Trophoblast cell (in vitro differentiated cells and primary cell): ENCODE data around the gene ZBTB21.

Source experiments
- DNase-seq, 2 donors: peaks; one replicate each; pipeline ENCODE4 v3.0.0-alpha.2; 2016
- H2AFZ ChIP-seq: 2 replicates; pipeline ENCODE4 v1.6.1; 2013; ENCODE audit warnings: low read length, moderate library complexity, mild to moderate bottlenecking; ENCODE audit not compliant: insufficient read depth, poor library complexity
- H2AK5ac ChIP-seq: 2 replicates; pipeline ENCODE4 v1.6.1; 2013; ENCODE audit warnings: mild to moderate bottlenecking, low read length
- H2BK120ac ChIP-seq: 2 replicates; pipeline ENCODE4 v1.6.1; 2013; ENCODE audit warnings: low read length, mild to moderate bottlenecking, moderate library complexity; ENCODE audit not compliant: insufficient read depth, poor library complexity
- H2BK12ac ChIP-seq: 2 replicates; pipeline ENCODE4 v1.6.1; 2013; ENCODE audit warnings: mild to moderate bottlenecking, low read length, moderate library complexity
- H2BK5ac ChIP-seq: 2 replicates; pipeline ENCODE4 v1.6.1; 2013; ENCODE audit warnings: low read length, low read depth, moderate library complexity, mild to moderate bottlenecking; ENCODE audit not compliant: poor library complexity
- H3K14ac ChIP-seq: 2 replicates; pipeline ENCODE4 v1.6.1; 2013; ENCODE audit warnings: mild to moderate bottlenecking, low read length
- H3K18ac ChIP-seq: 2 replicates; pipeline ENCODE4 v1.6.1; 2013; ENCODE audit warnings: mild to moderate bottlenecking, low read length
- H3K23ac ChIP-seq: 2 replicates; pipeline ENCODE4 v1.6.1; 2013; ENCODE audit warnings: low read length
- H3K27ac ChIP-seq: 2 replicates; pipeline ENCODE4 v1.5.1; 2013; ENCODE audit warnings: low read depth, mild to moderate bottlenecking, inconsistent platforms, low read length, moderate library complexity
- H3K27me3 ChIP-seq: 2 replicates; pipeline ENCODE4 v1.6.1; 2013; ENCODE audit warnings: inconsistent platforms, mild to moderate bottlenecking, low read length, moderate library complexity; ENCODE audit not compliant: insufficient read depth
- H3K36me3 ChIP-seq, 2 experiments: 1 replicate in 1 of 2; 2 replicates in 1 of 2; pipeline ENCODE4 v1.6.1; 2013; ENCODE audit warnings: low read length in 2 of 2, mild to moderate bottlenecking in 2 of 2, moderate library complexity in 1 of 2; ENCODE audit not compliant: insufficient read depth in 2 of 2, control insufficient read depth in 1 of 2
- H3K4ac ChIP-seq: 2 replicates; pipeline ENCODE4 v1.6.1; 2013; ENCODE audit warnings: low read depth, mild to moderate bottlenecking, low read length, moderate library complexity
- H3K4me1 ChIP-seq, 2 experiments: 1 replicate in 1 of 2; 2 replicates in 1 of 2; pipeline ENCODE4 v1.6.1; 2013; ENCODE audit warnings: low read length in 2 of 2, mild to moderate bottlenecking in 2 of 2, moderate library complexity in 1 of 2; ENCODE audit not compliant: insufficient read depth in 2 of 2, control insufficient read depth in 1 of 2
- H3K4me2 ChIP-seq: 2 replicates; pipeline ENCODE4 v1.6.1; 2013; ENCODE audit warnings: inconsistent platforms, mild to moderate bottlenecking, low read length, moderate library complexity
- H3K4me3 ChIP-seq: 2 replicates; pipeline ENCODE4 v1.5.1; 2013; ENCODE audit warnings: mild to moderate bottlenecking, low read depth, low read length, inconsistent platforms
- H3K79me1 ChIP-seq: one replicate; pipeline ENCODE4 v1.6.1; 2013; ENCODE audit warnings: low read length
- H3K79me2 ChIP-seq: 2 replicates; pipeline ENCODE4 v1.6.1; 2013; ENCODE audit warnings: low read length, mild to moderate bottlenecking; ENCODE audit not compliant: control insufficient read depth, insufficient read depth, poor library complexity
- H3K9ac ChIP-seq: 2 replicates; pipeline ENCODE4 v1.6.1; 2013; ENCODE audit warnings: mild to moderate bottlenecking, low read length
- H3K9me3 ChIP-seq: 2 replicates; pipeline ENCODE4 v1.6.1; 2013; ENCODE audit warnings: low read depth, mild to moderate bottlenecking, control low read depth, inconsistent platforms, low read length; ENCODE audit not compliant: insufficient read depth
- H4K12ac ChIP-seq: 2 replicates; pipeline ENCODE4 v1.6.1; 2013; ENCODE audit warnings: low read depth, mild to moderate bottlenecking, low read length, moderate library complexity
- H4K8ac ChIP-seq: 2 replicates; pipeline ENCODE4 v1.6.1; 2013; ENCODE audit warnings: low read depth, mild to moderate bottlenecking, low read length, moderate library complexity
- H4K91ac ChIP-seq: one replicate; pipeline ENCODE4 v1.6.1; 2013; ENCODE audit warnings: low read depth, mild to moderate bottlenecking, low read length, moderate library complexity
- WGBS: extraction: QIAGEN DNeasy Blood & Tissue Kit; methylation state at CpG from one replicate; pipeline ENCODE4 v1.1.7; 2013; ENCODE audit warnings: missing lambda C conversion rate; ENCODE audit not compliant: insufficient read length, insufficient coverage; ENCODE audit errors: extremely low coverage; 5-methylcytosine and 5-hydroxymethylcytosine counted together

The ZBTB21 gene

GRCh38 chr21:42031816-42032215, 21.7 kb upstream of the ZBTB21 start:
- H4K12ac ChIP-seq: no peak overlapping the region
- no peak overlapping the region for H2BK5ac ChIP-seq
- no peak overlapping the region for H4K8ac ChIP-seq
- H3K9me3 ChIP-seq: peaks cover 6% of the 10 kb centered on the region
- no peaks in the 10 kb centered on the region for H3K4me1 ChIP-seq
- no peak overlapping the region for H3K4me2 ChIP-seq
- no peak overlapping the region for H3K14ac ChIP-seq
- H3K27ac ChIP-seq: no peak overlapping the region
- no peak overlapping the region for H2AK5ac ChIP-seq
- no peak overlapping the region for H2AFZ ChIP-seq
- no peak overlapping the region for H4K91ac ChIP-seq
- no peaks in the 10 kb centered on the region for H3K79me1 ChIP-seq
- no CpG with 5 or more reads among the region's 4 CpGs for WGBS
- H3K36me3 ChIP-seq: no peaks in the 10 kb centered on the region
- no peak overlapping the region for H3K4ac ChIP-seq
- H3K79me2 ChIP-seq: no peaks in the 10 kb centered on the region
- DNase-seq: no peak
- no peak overlapping the region for H3K4me3 ChIP-seq
- no peak overlapping the region for H2BK120ac ChIP-seq
- H3K27me3 ChIP-seq: no peaks in the 10 kb centered on the region
- no peak overlapping the region for H3K23ac ChIP-seq
- no peak overlapping the region for H3K9ac ChIP-seq
- H3K18ac ChIP-seq: no peak overlapping the region
- H2BK12ac ChIP-seq: no peak overlapping the region

GRCh38 chr21:42031241-42031640, 21.1 kb upstream of the ZBTB21 start:
- no peak overlapping the region for H3K4ac ChIP-seq
- H3K4me2 ChIP-seq: no peak overlapping the region
- H3K14ac ChIP-seq: no peak overlapping the region
- no peak overlapping the region for H2AFZ ChIP-seq
- no peaks in the 10 kb centered on the region for H3K79me1 ChIP-seq
- no peak for DNase-seq
- H4K8ac ChIP-seq: no peak overlapping the region
- no peak overlapping the region for H2BK120ac ChIP-seq
- H3K27me3 ChIP-seq: no peaks in the 10 kb centered on the region
- no peak overlapping the region for H4K12ac ChIP-seq
- H3K4me3 ChIP-seq: no peak overlapping the region
- no peak overlapping the region for H4K91ac ChIP-seq
- H2BK5ac ChIP-seq: no peak overlapping the region
- H3K27ac ChIP-seq: no peak overlapping the region
- no peak overlapping the region for H3K9ac ChIP-seq
- H3K9me3 ChIP-seq: peaks cover 9% of the 10 kb centered on the region
- no peaks in the 10 kb centered on the region for H3K36me3 ChIP-seq
- no peaks in the 10 kb centered on the region for H3K4me1 ChIP-seq
- H3K18ac ChIP-seq: no peak overlapping the region
- H3K79me2 ChIP-seq: no peaks in the 10 kb centered on the region
- no peak overlapping the region for H2BK12ac ChIP-seq
- no CpG with 5 or more reads among the region's 9 CpGs for WGBS
- no peak overlapping the region for H3K23ac ChIP-seq
- no peak overlapping the region for H2AK5ac ChIP-seq

- Histone ChIP-seq H3K79me1 (no peaks in the 10 kb centered on the region), H3K23ac (no peak overlapping the region), H2BK12ac (no peak overlapping the region), H3K79me2 (no peaks in the 10 kb centered on the region), H2BK5ac (no peak overlapping the region), H4K12ac (no peak overlapping the region), H3K27ac (no peak overlapping the region), H2BK120ac (no peak overlapping the region), H3K4ac (no peak overlapping the region), H3K14ac (no peak overlapping the region), H2AFZ (no peak overlapping the region), H3K4me2 (no peak overlapping the region), H3K27me3 (no peaks in the 10 kb centered on the region), H2AK5ac (no peak overlapping the region), H3K18ac (no peak overlapping the region), H3K4me3 (no peak overlapping the region), H3K9me3 (peaks cover 10% of the 10 kb centered on the region), H3K4me1 (peaks cover 0 to 2% of the 10 kb centered on the region in 2 experiments), H4K8ac (no peak overlapping the region), H3K36me3 (no peaks in the 10 kb centered on the region), H4K91ac (no peak overlapping the region), H3K9ac (no peak overlapping the region)
- no peak for DNase-seq
- no CpG with 5 or more reads among the region's 4 CpGs for WGBS
Measured at GRCh38 chr21:42030311-42030710, 20.2 kb upstream of the ZBTB21 start.

- no peak overlapping the region for H3K14ac ChIP-seq
- no peak for DNase-seq
- no peak overlapping the region for H2BK12ac ChIP-seq
- H3K23ac ChIP-seq: no peak overlapping the region
- no peaks in the 10 kb centered on the region for H3K36me3 ChIP-seq
- H3K18ac ChIP-seq: no peak overlapping the region
- no peaks in the 10 kb centered on the region for H3K27me3 ChIP-seq
- H2AK5ac ChIP-seq: no peak overlapping the region
- no peak overlapping the region for H3K4me2 ChIP-seq
- H3K4ac ChIP-seq: no peak overlapping the region
- H3K4me1 ChIP-seq: peaks cover 0 to 2% of the 10 kb centered on the region in 2 experiments
- H3K79me1 ChIP-seq: no peaks in the 10 kb centered on the region
- WGBS: no CpG with 5 or more reads among the region's 9 CpGs
- H3K27ac ChIP-seq: no peak overlapping the region
- H2AFZ ChIP-seq: no peak overlapping the region
- H3K79me2 ChIP-seq: no peaks in the 10 kb centered on the region
- no peak overlapping the region for H4K91ac ChIP-seq
- peaks cover 10% of the 10 kb centered on the region for H3K9me3 ChIP-seq
- H2BK5ac ChIP-seq: no peak overlapping the region
- H4K12ac ChIP-seq: no peak overlapping the region
- H3K9ac ChIP-seq: no peak overlapping the region
- no peak overlapping the region for H4K8ac ChIP-seq
- no peak overlapping the region for H2BK120ac ChIP-seq
- no peak overlapping the region for H3K4me3 ChIP-seq
Measured at GRCh38 chr21:42028766-42029425, 18.7 kb upstream of the ZBTB21 start.
